ENCODE data around the gene SLF2.

The SLF2 gene

DNA sequence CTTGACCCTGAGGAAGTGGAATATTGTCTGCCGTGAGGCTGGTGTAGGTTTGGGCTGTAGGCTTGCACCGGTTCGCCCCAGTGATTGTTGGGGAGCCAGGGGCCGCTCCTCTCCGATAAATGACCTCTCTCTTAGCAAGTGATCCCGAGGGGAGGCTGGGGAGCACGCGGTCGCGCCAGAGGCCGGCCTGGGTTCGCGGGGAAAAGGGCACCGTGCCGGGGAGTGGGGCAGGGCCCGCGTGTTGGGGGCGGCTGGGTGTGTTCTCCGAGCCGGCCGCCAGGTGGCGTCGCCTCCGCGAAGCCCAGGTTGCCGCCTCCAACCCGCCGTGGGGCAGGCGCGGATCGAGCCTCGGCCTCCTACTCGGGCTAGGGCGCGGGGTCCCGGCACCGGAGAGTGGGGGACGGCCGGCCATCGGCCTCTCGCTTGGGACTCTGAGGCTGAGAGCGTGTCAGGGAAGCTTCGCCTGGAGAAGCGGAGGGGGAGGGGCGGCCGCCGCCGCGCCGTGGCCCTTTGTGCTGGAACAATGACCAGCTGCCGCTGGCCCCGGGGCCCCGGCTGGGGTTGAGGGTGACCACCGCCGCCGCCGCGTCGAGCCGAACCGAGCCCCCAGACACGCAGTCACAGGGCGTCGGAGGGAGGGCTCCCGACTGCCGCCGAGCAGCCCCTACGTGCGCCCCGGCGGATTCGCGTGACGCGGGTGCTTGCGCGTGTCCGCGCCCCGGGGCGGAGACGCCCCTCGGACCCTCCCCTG, 86.4 kb downstream of the SLF2 start:
- peak overlapping the region; percentile 89 for H3K27ac ChIP-seq
- no peak for TF ChIP-seq ZFX (IDR thresholded peaks at IDR 0.05)
- TF ChIP-seq, protein P1, sequence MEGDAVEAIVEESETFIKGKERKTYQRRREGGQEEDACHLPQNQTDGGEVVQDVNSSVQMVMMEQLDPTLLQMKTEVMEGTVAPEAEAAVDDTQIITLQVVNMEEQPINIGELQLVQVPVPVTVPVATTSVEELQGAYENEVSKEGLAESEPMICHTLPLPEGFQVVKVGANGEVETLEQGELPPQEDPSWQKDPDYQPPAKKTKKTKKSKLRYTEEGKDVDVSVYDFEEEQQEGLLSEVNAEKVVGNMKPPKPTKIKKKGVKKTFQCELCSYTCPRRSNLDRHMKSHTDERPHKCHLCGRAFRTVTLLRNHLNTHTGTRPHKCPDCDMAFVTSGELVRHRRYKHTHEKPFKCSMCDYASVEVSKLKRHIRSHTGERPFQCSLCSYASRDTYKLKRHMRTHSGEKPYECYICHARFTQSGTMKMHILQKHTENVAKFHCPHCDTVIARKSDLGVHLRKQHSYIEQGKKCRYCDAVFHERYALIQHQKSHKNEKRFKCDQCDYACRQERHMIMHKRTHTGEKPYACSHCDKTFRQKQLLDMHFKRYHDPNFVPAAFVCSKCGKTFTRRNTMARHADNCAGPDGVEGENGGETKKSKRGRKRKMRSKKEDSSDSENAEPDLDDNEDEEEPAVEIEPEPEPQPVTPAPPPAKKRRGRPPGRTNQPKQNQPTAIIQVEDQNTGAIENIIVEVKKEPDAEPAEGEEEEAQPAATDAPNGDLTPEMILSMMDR (conservative IDR thresholded peaks at IDR 0.05), result peak; percentile 84

DNA sequence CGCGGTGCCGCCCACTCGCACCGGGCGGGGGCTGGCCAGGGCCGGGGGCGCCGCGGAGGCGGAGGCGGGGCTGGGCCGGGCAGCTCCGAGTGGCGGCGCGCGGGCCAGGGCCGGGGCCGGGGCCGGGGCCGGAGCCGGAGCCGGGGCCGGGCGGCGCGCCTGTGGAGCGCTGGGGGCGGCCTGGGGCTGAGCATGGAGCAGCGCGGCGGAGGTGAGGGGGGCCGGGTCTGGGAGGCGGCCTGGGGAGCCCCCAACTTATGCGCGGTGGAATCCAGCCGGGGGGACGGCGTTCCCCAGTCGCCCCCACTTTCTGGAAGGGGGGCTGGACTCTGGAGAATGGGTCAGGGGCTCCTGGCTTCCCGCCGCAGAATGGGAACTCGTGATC, 87.0 kb downstream of the SLF2 start, which contains the start of gene LZTS2:
Gene LZTS2, plus strand, starts transcription at position 67 of the 385 bp plus-strand sequence. CDS start 2,731 bp downstream, outside the sequence.
- peak within 1 kb of the TSS; percentile 89 for H3K27ac ChIP-seq
- TF ChIP-seq, protein P1 (conservative IDR thresholded peaks at IDR 0.05), result no peak
- TF ChIP-seq ZFX (IDR thresholded peaks at IDR 0.05), result no peak

DNA sequence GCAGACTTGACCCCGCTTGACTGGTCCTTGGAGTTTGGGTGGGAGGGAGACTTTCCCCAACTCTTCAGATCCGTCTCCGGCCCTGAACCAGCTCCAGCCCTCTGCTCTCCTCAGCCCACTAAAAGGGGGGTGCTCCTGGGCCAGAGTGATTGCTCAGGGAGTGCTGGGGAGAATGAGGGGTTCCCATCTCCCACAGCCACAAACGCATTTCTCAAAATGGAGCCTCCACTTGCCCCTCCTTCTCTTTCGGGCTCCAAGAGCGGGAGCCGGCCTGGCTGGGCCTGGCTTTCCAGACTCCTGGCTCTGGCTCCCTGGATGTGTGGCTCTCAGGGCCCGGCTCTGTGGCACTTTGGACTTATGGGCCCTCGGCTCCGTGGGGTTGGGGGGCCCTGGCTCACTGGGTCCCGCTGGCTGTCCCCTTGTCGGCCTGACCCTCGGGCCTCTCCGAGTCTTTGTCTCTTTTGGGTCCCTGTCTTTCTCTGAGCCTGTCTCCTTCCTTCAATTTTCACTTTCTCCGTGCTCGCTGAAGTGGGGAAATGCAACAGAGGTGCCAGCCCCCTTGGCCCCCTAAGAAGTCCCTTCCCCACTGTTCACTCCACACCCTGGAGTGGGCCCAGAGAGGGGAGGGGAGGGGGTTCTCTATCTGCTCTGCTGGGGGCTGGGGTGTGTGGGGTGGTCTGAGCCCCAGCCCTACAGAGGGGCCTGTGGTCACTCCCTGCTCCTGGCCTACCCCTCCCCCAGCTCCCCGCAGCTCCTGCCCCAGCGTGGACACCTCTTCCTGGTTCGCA, 87.6 kb downstream of the SLF2 start:
- H3K27ac ChIP-seq, result peak overlapping the region; percentile 89
- TF ChIP-seq, protein P1 (conservative IDR thresholded peaks at IDR 0.05), result no peak
- no peak for TF ChIP-seq ZFX (IDR thresholded peaks at IDR 0.05)

DNA sequence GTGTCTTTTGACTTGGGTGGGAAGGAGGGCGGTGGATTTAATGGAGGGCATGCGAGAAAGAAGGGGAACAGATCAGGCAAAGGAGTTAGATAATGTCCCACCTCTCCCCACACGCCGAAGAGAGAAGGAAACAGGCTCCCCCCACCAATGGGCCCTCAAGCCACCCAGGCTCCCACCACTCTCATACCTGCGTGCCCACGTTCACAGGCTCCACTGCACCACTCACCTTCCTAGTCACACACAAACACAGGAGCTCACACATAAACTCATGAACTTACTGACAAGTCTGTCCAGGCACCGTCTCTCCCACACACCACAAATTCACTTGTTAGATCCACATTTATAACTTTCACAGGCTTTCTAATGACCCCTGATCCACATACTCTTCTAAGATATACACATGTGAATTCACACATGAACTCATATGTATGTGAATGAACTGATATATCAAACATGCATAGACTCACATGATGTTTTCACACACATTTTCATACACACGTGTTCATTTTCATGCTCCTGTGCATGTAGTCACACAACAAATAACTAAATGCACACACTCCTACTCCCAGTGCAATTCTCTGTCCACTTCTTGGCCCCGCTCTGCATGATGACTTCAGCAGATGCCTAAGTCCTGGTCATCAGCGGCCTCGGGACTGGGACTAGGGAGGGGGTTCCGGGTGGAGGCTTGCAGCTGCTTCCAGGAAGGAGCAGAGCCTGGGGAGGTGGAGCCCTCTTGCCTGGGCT, 88.3 kb downstream of the SLF2 start:
- no peak for TF ChIP-seq ZFX (IDR thresholded peaks at IDR 0.05)
- H3K27ac ChIP-seq, result peak overlapping the region; percentile 89; the same call in 1 of the 2 replicates

DNA sequence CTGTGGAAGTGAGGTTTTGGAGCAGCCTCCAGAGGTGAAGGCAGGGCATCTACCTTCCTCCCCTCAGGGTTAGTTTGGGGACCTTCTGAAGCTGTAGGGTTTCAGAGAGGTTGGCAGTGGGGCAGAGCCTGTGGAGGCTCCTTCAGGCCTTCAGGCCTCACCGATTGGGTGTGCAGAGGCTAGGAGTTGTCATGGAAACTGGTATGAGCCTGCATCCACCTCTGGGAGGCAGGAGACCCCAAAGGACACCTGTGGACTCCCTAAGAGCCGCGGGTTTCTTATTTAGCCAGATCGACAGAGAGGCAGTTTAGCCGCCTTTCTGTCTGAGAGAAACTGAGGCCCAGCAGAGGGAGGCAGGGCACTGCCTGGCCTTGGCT, 88.9 kb downstream of the SLF2 start:
- H3K27ac ChIP-seq, result no peak overlapping the region; the same call in 1 of the 2 replicates
- TF ChIP-seq, protein P1 (conservative IDR thresholded peaks at IDR 0.05), result no peak
- no peak for TF ChIP-seq ZFX (IDR thresholded peaks at IDR 0.05)

DNA sequence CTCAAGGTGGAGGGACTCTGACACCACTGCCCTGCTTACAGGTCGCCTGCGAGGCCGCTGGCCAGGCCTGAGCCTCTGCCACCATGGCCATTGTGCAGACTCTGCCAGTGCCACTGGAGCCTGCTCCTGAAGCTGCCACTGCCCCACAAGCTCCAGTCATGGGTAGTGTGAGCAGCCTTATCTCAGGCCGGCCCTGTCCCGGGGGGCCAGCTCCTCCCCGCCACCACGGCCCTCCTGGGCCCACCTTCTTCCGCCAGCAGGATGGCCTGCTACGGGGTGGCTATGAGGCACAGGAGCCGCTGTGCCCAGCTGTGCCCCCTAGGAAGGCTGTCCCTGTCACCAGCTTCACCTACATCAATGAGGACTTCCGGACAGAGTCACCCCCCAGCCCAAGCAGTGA, 89.7 kb downstream of the SLF2 start:
- no peak overlapping the region for H3K27ac ChIP-seq

DNA sequence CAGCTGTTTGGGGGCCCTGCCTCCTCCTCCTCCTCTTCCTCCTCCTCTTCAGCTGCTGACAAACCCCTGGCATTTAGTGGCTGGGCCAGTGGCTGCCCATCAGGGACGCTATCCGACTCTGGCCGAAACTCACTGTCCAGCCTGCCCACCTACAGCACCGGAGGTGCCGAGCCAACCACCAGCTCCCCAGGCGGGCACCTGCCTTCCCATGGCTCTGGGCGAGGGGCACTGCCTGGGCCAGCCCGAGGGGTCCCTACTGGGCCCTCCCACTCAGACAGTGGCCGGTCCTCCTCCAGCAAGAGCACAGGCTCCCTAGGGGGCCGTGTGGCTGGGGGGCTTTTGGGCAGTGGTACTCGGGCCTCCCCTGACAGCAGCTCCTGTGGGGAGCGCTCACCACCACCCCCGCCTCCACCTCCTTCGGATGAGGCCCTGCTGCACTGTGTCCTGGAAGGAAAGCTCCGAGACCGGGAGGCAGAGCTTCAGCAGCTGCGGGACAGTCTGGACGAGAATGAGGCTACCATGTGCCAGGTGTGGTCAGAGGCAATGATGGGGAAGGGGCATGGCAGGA, 91.0 kb downstream of the SLF2 start:
- H3K27ac ChIP-seq, result no peak overlapping the region
- TF ChIP-seq, protein P1 (conservative IDR thresholded peaks at IDR 0.05), result no peak
- no peak for TF ChIP-seq ZFX (IDR thresholded peaks at IDR 0.05)

More for the DNA sequence above, 89.7 kb downstream of the SLF2 start:
- TF ChIP-seq, protein P1 (conservative IDR thresholded peaks at IDR 0.05), result no peak
- TF ChIP-seq ZFX (IDR thresholded peaks at IDR 0.05), result no peak

All from C4-2B (cell line).